ENCODE results near the gene NR1H2. TPM values are rescaled to one million over a fixed set of nuclear protein-coding genes. Genes with fewer than 3 reads are reported as not detected.

The NR1H2 gene
- total and polyA plus RNA-seq, 2 experiments from 2014 or later = 32.9 to 70.2 TPM

GRCh38 chr19:50420808-50421207, 44.6 kb downstream of the NR1H2 start:
- no peak overlapping the region for H3K27ac ChIP-seq (ENCODE audit: low read depth)
- ATAC-seq = no peak
- Mint-ChIP-seq H3K9me3 (peaks cover 3% of the 10 kb centered on the region; the same call in 2 of the 3 replicates), H3K27ac (no peak overlapping the region), H3K27me3 (ENCODE audit: insufficient read depth, low read depth, poor library complexity) (peaks cover 10% of the 10 kb centered on the region), H3K4me3 (no peak overlapping the region), H3K36me3 (ENCODE audit: low read depth) (peaks cover 24% of the 10 kb centered on the region), H3K4me1 (peaks cover 20% of the 10 kb centered on the region)
- DNase-seq (ENCODE audit: low spot score) = no peak
- H2AFZ ChIP-seq = no peak overlapping the region
- H4K20me1 ChIP-seq (replicated peaks; ENCODE audit: insufficient read depth) = no peaks in the 10 kb centered on the region
- H3K27me3 ChIP-seq (ENCODE audit: insufficient read depth) = no peaks in the 10 kb centered on the region
- no peak for TF ChIP-seq ZNF114 (CRISPR knock-in tag; IDR thresholded peaks at IDR 0.05)
- no peak for TF ChIP-seq JUNB (IDR thresholded peaks at IDR 0.05; ENCODE audit: unreplicated experiment)
- no peak for TF ChIP-seq STAT1 (IDR thresholded peaks at IDR 0.05; ENCODE audit: unreplicated experiment)
- TF ChIP-seq EZH2 (IDR thresholded peaks at IDR 0.05; ENCODE audit: low read depth, unreplicated experiment) = no peak
- no peak for TF ChIP-seq ZNF331 (CRISPR knock-in tag; IDR thresholded peaks at IDR 0.05; ENCODE audit: low read depth)
- TF ChIP-seq ZNF462 (CRISPR knock-in tag; IDR thresholded peaks at IDR 0.05) = no peak
- no peak for TF ChIP-seq CTCF (conservative IDR thresholded peaks at IDR 0.05; ENCODE audit: low read depth in 2 of 2)
- no peak for TF ChIP-seq REST (IDR thresholded peaks at IDR 0.05; ENCODE audit: unreplicated experiment)
- no peak for TF ChIP-seq EZH2phosphoT487 (IDR thresholded peaks at IDR 0.05; ENCODE audit: unreplicated experiment)
- no peak for TF ChIP-seq CREB1 (CRISPR knock-in tag; IDR thresholded peaks at IDR 0.05; ENCODE audit: low read depth)
- TF ChIP-seq NANOG (IDR thresholded peaks at IDR 0.05; ENCODE audit: borderline replicate concordance) = no peak
- TF ChIP-seq POLR2AphosphoS5 (IDR thresholded peaks at IDR 0.05; ENCODE audit: low read depth) = no peak
- no peak for TF ChIP-seq ETS1 (IDR thresholded peaks at IDR 0.05)
- H3K4me3 ChIP-seq = no peak overlapping the region
- peaks cover 10% of the 10 kb centered on the region; the same call in 1 of the 2 replicates for H3F3A ChIP-seq (replicated peaks; ENCODE audit: low read depth)
- no peaks in the 10 kb centered on the region for H3K36me3 ChIP-seq (ENCODE audit: insufficient read depth)
- no peak overlapping the region for H3K4me2 ChIP-seq
- H3K79me2 ChIP-seq (replicated peaks; ENCODE audit: insufficient read depth) = peaks cover 6% of the 10 kb centered on the region; the same call in 1 of the 2 replicates
- peaks cover 9% of the 10 kb centered on the region; the same call in 1 of the 2 replicates for H3K4me1 ChIP-seq (ENCODE audit: insufficient read depth)
- no peaks in the 10 kb centered on the region for H3K9me2 ChIP-seq (ENCODE audit: insufficient read depth)

All from GM23338 (cell line).